HG03469 (cell line): ENCODE results near the gene ELK1.
"Not testable (repeated sequence)": the region's sequence is repeated elsewhere in the genome, so short reads cannot be mapped to it uniquely, and the experiment has no call there.

Source experiments
- ATAC-seq: cut with Tn5 transposase; IDR thresholded peaks from one replicate; pipeline ENCODE4 v1.9.1; 2021; ENCODE audit warnings: mild to moderate bottlenecking, moderate library complexity, moderate number of reproducible peaks; ENCODE audit not compliant: unreplicated experiment

ELK1 gene

DNA sequence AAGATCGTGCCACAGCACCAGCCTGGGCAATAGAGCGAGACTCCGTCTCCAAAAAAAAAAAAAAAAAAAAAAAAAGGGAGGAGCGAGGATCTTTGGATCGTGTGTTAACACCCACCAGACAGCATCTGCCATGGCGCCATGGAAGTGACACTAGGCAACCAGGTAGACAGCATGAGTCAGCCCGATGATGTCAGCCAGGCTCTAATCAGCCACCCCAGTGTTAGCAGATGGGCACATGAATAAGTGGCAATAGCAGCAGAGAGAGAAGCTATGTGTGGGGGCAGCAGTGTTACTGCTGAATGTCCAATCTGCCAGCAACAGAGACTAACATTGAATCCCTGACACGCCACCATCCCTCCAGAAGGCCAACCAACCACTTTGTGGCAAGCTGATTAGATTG, 37.3 kb downstream of the ELK1 start:
- no peak for ATAC-seq

- ATAC-seq: no peak
Measured at GRCh38 chrX:47612418-47612817, 37.9 kb downstream of the ELK1 start.

DNA sequence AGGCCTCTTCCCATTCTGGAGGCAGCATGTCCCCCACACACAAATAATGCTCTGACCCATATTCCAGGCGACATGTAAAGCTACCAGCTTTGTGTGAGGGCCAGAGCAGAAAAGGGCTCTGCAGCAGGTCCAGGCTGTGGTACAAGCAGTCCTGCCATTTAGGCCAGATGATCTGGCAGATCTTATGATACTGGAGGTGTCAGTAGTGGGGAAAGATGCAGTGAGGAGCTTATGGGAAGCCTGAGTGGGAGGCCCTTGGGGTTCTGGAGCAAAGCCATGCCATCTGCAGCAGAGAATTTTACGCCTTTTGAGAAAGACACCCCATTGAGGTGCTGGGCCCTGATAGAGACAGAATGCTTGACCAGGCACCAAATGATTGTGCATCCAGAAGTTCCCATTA, 38.4 kb downstream of the ELK1 start:
- ATAC-seq: no peak

DNA sequence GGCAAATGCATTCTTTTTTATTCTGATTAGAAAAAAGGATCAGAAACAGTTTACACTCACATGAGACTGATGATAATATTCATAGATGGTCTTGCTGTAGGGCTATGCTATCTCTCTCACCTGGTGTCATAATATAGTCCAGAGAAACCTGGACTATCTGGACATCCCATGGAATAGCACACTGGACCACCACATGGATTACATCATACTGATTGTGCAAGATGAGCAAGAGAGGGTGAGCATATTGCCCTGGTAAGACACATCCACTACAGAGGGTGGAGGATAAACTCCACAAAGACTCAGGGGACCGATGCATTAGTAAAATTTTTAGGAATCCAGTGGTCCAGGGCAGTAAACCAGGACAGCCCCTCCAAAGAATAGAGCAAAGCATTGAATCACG, 38.9 kb downstream of the ELK1 start:
- ATAC-seq: no peak

GRCh38 chrX:47610511-47610910, 39.9 kb downstream of the ELK1 start:
- ATAC-seq: no peak

DNA sequence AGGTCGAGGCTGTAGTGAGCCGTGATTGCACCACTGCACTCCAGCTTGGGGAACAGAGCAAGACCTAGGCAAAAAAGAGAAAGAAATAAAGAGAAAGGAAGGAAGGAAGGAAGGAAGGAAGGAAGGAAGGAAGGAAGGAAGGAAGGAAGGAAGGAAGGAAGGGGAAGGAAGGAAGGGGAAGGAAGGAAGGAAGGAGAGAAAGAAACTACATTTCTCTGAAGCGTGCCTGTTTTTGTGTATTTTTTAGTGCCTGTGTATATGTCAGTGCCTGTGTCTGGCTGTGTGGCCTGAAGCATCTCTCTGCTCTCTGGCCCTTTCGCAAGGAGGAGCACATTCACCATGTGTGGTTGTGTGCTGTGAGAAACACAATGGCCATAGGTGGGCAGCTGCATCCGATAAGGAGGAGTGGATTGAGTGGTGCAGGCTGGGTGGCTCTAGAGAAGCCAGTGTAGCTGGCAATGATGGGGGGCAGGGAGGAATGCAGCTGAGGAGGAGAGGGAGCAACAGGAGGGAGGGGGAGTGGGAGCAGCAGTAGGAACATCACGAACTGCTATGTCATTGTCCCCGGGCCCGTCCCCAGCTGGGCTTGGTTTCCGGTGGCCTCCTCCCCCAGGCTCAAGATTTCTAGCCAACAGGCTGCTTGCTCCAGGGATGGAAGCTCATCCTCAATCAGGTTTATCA, 42.1 kb downstream of the ELK1 start:
- no peak for ATAC-seq

- ATAC-seq: no peak
Measured at GRCh38 chrX:47607091-47607490, 43.3 kb downstream of the ELK1 start.

GRCh38 chrX:47605024-47605423, 45.3 kb downstream of the ELK1 start:
- no peak for ATAC-seq

- ATAC-seq: not testable (repeated sequence)
Measured at GRCh38 chrX:47603125-47603524, 47.2 kb downstream of the ELK1 start.

DNA sequence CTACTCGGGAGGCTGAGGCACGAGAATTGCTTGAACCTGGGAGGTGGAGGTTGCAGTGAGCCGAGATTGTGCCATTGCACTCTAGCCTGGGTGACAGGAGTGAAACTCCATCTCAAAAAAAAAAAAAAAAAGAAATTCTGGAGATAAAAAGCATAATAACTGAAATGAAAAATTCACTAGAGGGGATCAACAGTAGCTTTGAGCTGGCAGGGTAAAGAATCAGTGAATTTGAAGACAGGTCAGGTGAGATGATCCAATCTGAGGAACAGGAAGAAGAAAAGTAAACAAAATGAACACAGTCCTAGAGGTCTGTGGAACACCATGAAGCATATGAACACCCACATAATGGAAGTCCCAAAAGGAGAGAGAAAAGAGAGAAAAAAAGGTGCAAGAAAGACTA, 53.1 kb downstream of the ELK1 start:
- no peak for ATAC-seq

DNA sequence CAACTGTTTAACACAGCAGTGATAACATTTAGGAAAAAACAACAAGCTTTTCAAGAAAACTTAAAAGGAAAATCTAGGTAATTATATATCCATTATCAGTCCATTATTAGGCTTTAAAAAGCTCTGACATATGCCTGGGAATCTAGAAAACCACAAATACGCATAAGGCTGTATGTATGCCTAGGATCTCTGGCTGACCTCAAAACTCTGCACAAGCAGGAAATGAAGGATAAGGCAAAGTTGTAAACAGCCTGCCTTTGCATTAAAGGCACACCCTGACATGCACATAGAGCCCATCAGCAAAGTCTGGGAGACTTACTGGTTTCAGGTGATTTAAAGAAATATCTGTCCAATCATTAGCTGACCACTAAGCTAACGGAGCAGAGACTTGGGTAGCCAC, 54.1 kb downstream of the ELK1 start:
- ATAC-seq: no peak

DNA sequence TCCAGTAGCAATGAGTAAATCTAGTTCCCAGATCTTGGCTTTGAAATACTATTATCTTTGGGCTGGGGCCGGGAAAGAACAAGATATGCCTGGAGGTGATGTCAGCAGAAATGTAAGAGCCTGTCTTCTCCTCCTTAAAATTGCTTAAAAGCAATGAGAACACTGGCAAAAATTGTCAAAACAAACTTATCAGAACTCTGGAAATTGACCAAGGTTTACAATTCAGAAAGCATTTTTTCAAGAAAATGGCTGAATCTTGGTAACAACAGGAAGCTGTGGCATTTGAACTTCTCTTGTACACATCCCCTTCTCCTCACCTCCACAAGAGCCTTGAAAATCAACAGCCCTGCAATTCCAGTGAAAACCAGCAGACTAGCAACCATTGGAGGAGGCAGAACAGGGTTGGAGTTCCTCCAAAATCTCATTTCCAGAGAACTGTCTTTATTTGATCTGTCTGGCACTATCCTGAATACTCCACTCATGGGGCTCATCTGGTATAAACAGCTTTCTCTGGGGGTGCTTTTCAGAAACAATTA, 54.6 kb downstream of the ELK1 start:
- no peak for ATAC-seq

DNA sequence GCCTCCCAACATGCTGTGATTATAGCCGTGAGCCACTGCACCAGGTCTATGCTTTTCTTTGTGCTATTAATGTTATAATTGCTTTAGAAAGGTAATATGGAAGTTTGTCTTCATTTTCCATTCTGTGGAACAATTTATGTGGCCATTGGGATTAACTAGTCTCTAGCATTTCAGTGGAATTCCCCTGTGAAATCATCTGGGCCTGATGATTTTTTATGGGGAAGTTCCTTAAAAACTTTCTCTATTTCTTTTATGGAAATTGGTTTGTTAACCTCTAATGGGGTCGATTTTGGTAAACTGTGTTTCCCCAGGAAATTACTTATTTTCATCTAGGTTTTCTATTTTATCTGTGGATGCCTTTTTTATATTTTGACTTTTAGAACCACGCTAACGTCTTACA, 56.8 kb downstream of the ELK1 start:
- no peak for ATAC-seq

DNA sequence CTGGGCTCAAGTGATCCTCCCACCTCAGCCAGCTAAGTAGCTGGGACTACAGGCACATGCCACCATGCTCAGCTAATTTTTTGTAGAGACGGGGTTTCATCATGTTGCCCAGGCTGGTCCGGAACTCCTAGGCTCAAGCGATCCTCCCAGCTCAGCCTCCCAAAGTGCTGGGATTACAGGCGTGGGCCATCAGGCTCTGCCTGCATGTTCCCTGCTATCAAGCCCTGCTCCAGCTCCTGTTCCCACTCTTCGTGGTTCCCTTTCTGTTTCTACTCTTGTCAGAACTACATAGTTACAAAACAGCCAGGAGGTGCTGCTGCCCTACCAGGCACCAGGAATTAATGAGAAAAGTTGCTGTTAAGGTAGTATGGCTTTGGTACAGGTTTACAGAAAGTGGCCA, 59.4 kb downstream of the ELK1 start:
- ATAC-seq: no peak

- no peak for ATAC-seq
Measured at GRCh38 chrX:47587906-47588735, 62.2 kb downstream of the ELK1 start.

GRCh38 chrX:47587091-47587891, 63.1 kb downstream of the ELK1 start:
- ATAC-seq: no peak

GRCh38 chrX:47586043-47586787, 64.1 kb downstream of the ELK1 start:
- no peak for ATAC-seq
